Astrocyte (in vitro differentiated cells and primary cell): ENCODE results near the gene MORC2. TPM values are rescaled to one million over a fixed set of nuclear protein-coding genes. Genes with fewer than 3 reads are reported as not detected.
A peak's percentile ranks its signal among the peaks of the same experiment; 100 is the strongest.

ENCODE experiments used
- DNase-seq: peaks from one replicate; pipeline ENCODE4 v3.0.0-alpha.2; 2010; ENCODE audit warnings: low read depth
- FAIRE-seq: peaks from 2 replicates; lab custom pipeline; 2011; peaks lifted over from hg19 to GRCh38; lab: Jason Lieb, UNC
- H2AFZ ChIP-seq: 2 replicates; pipeline ENCODE4 v1.6.0; 2012; ENCODE audit warnings: low read depth, low read length, inconsistent platforms
- H3K27ac ChIP-seq: 2 replicates; pipeline ENCODE4 v1.5.1; 2011; ENCODE audit warnings: low read depth, low read length, inconsistent platforms
- H3K27me3 ChIP-seq: 2 replicates; pipeline ENCODE4 v1.6.0; 2011; ENCODE audit warnings: low read length, inconsistent platforms; ENCODE audit not compliant: insufficient read depth
- H3K36me3 ChIP-seq: 2 replicates; pipeline ENCODE4 v1.5.1; 2011; ENCODE audit warnings: low read length, inconsistent platforms; ENCODE audit not compliant: insufficient read depth
- H3K4me1 ChIP-seq: 2 replicates; pipeline ENCODE4 v1.5.1; 2011; ENCODE audit warnings: low read length, inconsistent platforms; ENCODE audit not compliant: insufficient read depth
- H3K4me2 ChIP-seq: 2 replicates; pipeline ENCODE4 v1.6.0; 2012; ENCODE audit warnings: low read length, inconsistent platforms
- H3K4me3 ChIP-seq: 2 replicates; pipeline ENCODE4 v1.5.1; 2011; ENCODE audit warnings: low read depth, mild to moderate bottlenecking, low read length, inconsistent platforms; ENCODE audit not compliant: insufficient read depth
- H3K79me2 ChIP-seq: 2 replicates; pipeline ENCODE4 v1.6.0; 2012; ENCODE audit warnings: mild to moderate bottlenecking, low read length, inconsistent platforms; ENCODE audit not compliant: insufficient read depth
- H3K9ac ChIP-seq: 2 replicates; pipeline ENCODE4 v1.6.0; 2012; ENCODE audit warnings: mild to moderate bottlenecking, low read length, inconsistent platforms
- H3K9me3 ChIP-seq: 2 replicates; pipeline ENCODE4 v1.5.1; 2012; ENCODE audit warnings: low read depth, mild to moderate bottlenecking, low read length, inconsistent platforms; ENCODE audit not compliant: insufficient read depth
- H4K20me1 ChIP-seq: 2 replicates; pipeline ENCODE4 v1.6.0; 2012; ENCODE audit warnings: low read length, inconsistent platforms; ENCODE audit not compliant: insufficient read depth
- H3K27ac Mint-ChIP-seq: one replicate; pipeline ENCODE4 v1.8.0; 2021; ENCODE audit warnings: mild to moderate bottlenecking, mixed read lengths; ENCODE audit not compliant: unreplicated experiment
- H3K27me3 Mint-ChIP-seq: one replicate; pipeline ENCODE4 v1.8.0; 2021; ENCODE audit warnings: low read depth, mixed read lengths; ENCODE audit not compliant: unreplicated experiment
- H3K36me3 Mint-ChIP-seq: one replicate; pipeline ENCODE4 v1.8.0; 2021; ENCODE audit warnings: low read depth, mixed read lengths; ENCODE audit not compliant: unreplicated experiment
- H3K4me1 Mint-ChIP-seq: one replicate; pipeline ENCODE4 v1.8.0; 2021; ENCODE audit warnings: low read depth, mixed read lengths; ENCODE audit not compliant: unreplicated experiment
- H3K4me3 Mint-ChIP-seq: one replicate; pipeline ENCODE4 v1.8.0; 2021; ENCODE audit warnings: mild to moderate bottlenecking, moderate library complexity, mixed read lengths; ENCODE audit not compliant: unreplicated experiment
- H3K9me3 Mint-ChIP-seq: one replicate; pipeline ENCODE4 v1.8.0; 2021; ENCODE audit warnings: mild to moderate bottlenecking, mixed read lengths; ENCODE audit not compliant: unreplicated experiment
- CTCF ChIP-seq: IDR thresholded peaks from 2 replicates; pipeline ENCODE4 v1.5.1; 2011; ENCODE audit warnings: low read depth, mild to moderate bottlenecking, inconsistent platforms, low read length, moderate library complexity; ENCODE audit not compliant: insufficient read depth
- EZH2 ChIP-seq: IDR thresholded peaks from 2 replicates; pipeline ENCODE4 v1.6.1; 2012; ENCODE audit warnings: mild to moderate bottlenecking, low read length, inconsistent platforms; ENCODE audit not compliant: insufficient read depth
- total RNA-seq: library from RNA; stranded (reverse); gene quantifications from 2 replicates; pipeline ENCODE4 v1.2.1, GENCODE V29; 2021

Gene MORC2
- total RNA-seq, 1 donor from 2014 or later, result 45.9 TPM

GRCh38 chr22:30947816-30948454, 20.6 kb downstream of the MORC2 start:
- peak; percentile 55 for FAIRE-seq
- H3K9me3 Mint-ChIP-seq, result no peaks in the 10 kb centered on the region
- peak; percentile 63 for TF ChIP-seq CTCF
- no peak for TF ChIP-seq EZH2
- Histone ChIP-seq H3K4me2 (no peak overlapping the region), H3K9ac (no peak overlapping the region), H3K79me2 (peaks cover 4% of the 10 kb centered on the region), H2AFZ (no peak overlapping the region), H3K4me1 (no peaks in the 10 kb centered on the region), H3K4me3 (no peak overlapping the region), H3K36me3 (peaks cover 65% of the 10 kb centered on the region), H3K27ac (no peak overlapping the region), H3K9me3 (no peaks in the 10 kb centered on the region), H3K27me3 (no peaks in the 10 kb centered on the region), H4K20me1 (peaks cover 54% of the 10 kb centered on the region)
- H3K36me3 Mint-ChIP-seq, result peaks cover 52% of the 10 kb centered on the region
- peak; percentile 23 for DNase-seq
- H3K27ac Mint-ChIP-seq, result no peak overlapping the region
- H3K4me3 Mint-ChIP-seq, result no peak overlapping the region
- peaks cover 16% of the 10 kb centered on the region for H3K4me1 Mint-ChIP-seq
- H3K27me3 Mint-ChIP-seq, result no peaks in the 10 kb centered on the region

GRCh38 chr22:30947173-30947815, 21.3 kb downstream of the MORC2 start:
- no peaks in the 10 kb centered on the region for H3K9me3 ChIP-seq
- TF ChIP-seq EZH2 (no peak), CTCF (no peak)
- Mint-ChIP-seq H3K27ac (no peak overlapping the region), H3K4me1 (peaks cover 16% of the 10 kb centered on the region), H3K9me3 (no peaks in the 10 kb centered on the region), H3K36me3 (peaks cover 46% of the 10 kb centered on the region), H3K4me3 (no peak overlapping the region), H3K27me3 (no peaks in the 10 kb centered on the region)
- H3K4me1 ChIP-seq, result no peaks in the 10 kb centered on the region
- no peak overlapping the region for H3K4me3 ChIP-seq
- no peak overlapping the region for H3K9ac ChIP-seq
- H3K4me2 ChIP-seq, result no peak overlapping the region
- H3K27me3 ChIP-seq, result no peaks in the 10 kb centered on the region
- no peak for FAIRE-seq
- H2AFZ ChIP-seq, result no peak overlapping the region
- no peak overlapping the region for H3K27ac ChIP-seq
- no peaks in the 10 kb centered on the region for H3K79me2 ChIP-seq
- DNase-seq, result no peak
- peaks cover 68% of the 10 kb centered on the region for H3K36me3 ChIP-seq
- H4K20me1 ChIP-seq, result peaks cover 52% of the 10 kb centered on the region

DNA sequence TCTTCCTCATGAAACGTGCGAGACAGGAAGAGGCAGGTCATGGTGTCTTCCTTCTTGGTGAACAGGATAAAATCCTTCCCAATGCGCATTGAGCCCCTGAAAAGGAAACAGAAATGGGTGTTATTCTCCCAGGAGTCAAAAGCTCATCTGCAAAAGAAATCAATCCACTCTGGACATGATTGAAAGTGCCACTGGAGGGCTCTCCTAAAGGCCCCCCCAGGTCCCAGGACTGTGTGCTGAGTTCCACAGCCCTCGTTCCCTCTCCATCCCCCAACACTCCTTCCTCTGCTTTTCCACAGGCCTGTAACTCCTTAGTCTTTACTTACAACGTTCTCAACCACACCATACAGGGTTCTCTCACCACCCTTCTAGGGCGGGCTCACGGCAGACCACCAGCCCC, 22.2 kb downstream of the MORC2 start:
- Histone ChIP-seq H4K20me1 (peaks cover 53% of the 10 kb centered on the region), H3K4me1 (no peaks in the 10 kb centered on the region), H3K9ac (no peak overlapping the region), H3K4me3 (no peak overlapping the region), H3K36me3 (peaks cover 77% of the 10 kb centered on the region), H3K79me2 (no peaks in the 10 kb centered on the region), H3K4me2 (no peak overlapping the region), H2AFZ (no peak overlapping the region), H3K27ac (no peak overlapping the region), H3K27me3 (no peaks in the 10 kb centered on the region), H3K9me3 (no peaks in the 10 kb centered on the region)
- Mint-ChIP-seq H3K9me3 (no peaks in the 10 kb centered on the region), H3K27ac (no peak overlapping the region), H3K4me1 (peaks cover 16% of the 10 kb centered on the region), H3K4me3 (no peak overlapping the region), H3K36me3 (peaks cover 50% of the 10 kb centered on the region), H3K27me3 (no peaks in the 10 kb centered on the region)
- TF ChIP-seq EZH2, result no peak
- TF ChIP-seq CTCF, result no peak
- FAIRE-seq, result no peak
- DNase-seq, result no peak
